ENCODE results near the gene JAK2. TPM values are rescaled to one million over a fixed set of nuclear protein-coding genes. Genes with fewer than 3 reads are reported as not detected.

The JAK2 gene
- 9.5 and 14.2 TPM in 2 replicates for total RNA-seq

GRCh38 chr9:4984621-4985385 lies at the start of gene JAK2:
JAK2 (plus strand) TSS chr9:4985272; CDS start chr9:5021988, 36,716 bp downstream.

Other genes with a start within 250 kb of the JAK2 start
- 51.1 and 70.0 TPM in 2 replicates for gene AK3, start 244.1 kb upstream of the JAK2 start, total RNA-seq
- 9.2 and 17.4 TPM in 2 replicates for gene RCL1, start 192.3 kb upstream of the JAK2 start, total RNA-seq
- gene INSL6, start 200.4 kb downstream of the JAK2 start, total RNA-seq = not detected in 2 replicates
- gene INSL4, start 246.1 kb downstream of the JAK2 start, total RNA-seq = not detected in 2 replicates